Measurements from ENCODE around the gene XYLB.
A peak's percentile ranks its signal among the peaks of the same experiment; 100 is the strongest.
"Not testable (repeated sequence)": the region's sequence is repeated elsewhere in the genome, so short reads cannot be mapped to it uniquely, and the experiment has no call there.

The XYLB gene

GRCh38 chr3:38346587-38347410 lies at the start of gene XYLB:
Gene XYLB (plus strand): TSS chr3:38346785. CDS start chr3:38346869, 84 bp downstream.
- DNase-seq (ENCODE audit: low read depth) = peak; percentile 67

GRCh38 chr3:38297053-38297452 lies 49.5 kb upstream of the XYLB start:
- not testable (repeated sequence) for DNase-seq (ENCODE audit: low read depth)

GRCh38 chr3:38297537-38297936 lies 49.0 kb upstream of the XYLB start:
- no peak for DNase-seq (ENCODE audit: low read depth)

GRCh38 chr3:38297947-38298711 lies 48.5 kb upstream of the XYLB start:
- peak; percentile 25 for DNase-seq (ENCODE audit: low read depth)

- DNase-seq (ENCODE audit: low read depth) = no peak
Observed at GRCh38 chr3:38306941-38307340, 39.6 kb upstream of the XYLB start.

- DNase-seq (ENCODE audit: low read depth) = no peak
Observed at GRCh38 chr3:38307599-38307998, 39.0 kb upstream of the XYLB start.

- DNase-seq (ENCODE audit: low read depth) = no peak
Observed at GRCh38 chr3:38308456-38308855, 38.1 kb upstream of the XYLB start.

- DNase-seq (ENCODE audit: low read depth) = no peak
Observed at GRCh38 chr3:38311476-38311875, 35.1 kb upstream of the XYLB start.

DNA sequence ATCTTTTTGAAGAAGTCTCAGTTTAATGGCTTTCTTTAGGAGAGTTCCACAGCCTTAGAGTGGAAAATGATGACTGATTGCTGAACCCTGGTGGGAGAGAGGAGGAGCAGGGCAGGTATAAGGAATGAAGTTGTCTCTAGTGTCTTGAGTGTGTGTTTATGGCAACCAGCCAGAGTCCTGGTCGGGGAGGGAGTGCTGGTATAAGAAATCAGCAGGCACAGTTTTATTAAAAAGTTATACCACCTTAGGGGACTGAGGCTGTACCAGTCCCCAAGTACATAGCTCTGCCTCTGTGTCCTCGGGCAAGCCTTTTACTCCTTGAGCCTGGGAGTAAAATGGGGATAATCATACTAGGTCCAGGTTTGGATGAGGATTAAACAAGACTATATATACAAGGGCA lies 34.6 kb upstream of the XYLB start:
- DNase-seq (ENCODE audit: low read depth) = no peak

GRCh38 chr3:38312356-38312755 lies 34.2 kb upstream of the XYLB start:
- DNase-seq (ENCODE audit: low read depth) = no peak

GRCh38 chr3:38313263-38313662 lies 33.3 kb upstream of the XYLB start:
- DNase-seq (ENCODE audit: low read depth) = no peak

DNA sequence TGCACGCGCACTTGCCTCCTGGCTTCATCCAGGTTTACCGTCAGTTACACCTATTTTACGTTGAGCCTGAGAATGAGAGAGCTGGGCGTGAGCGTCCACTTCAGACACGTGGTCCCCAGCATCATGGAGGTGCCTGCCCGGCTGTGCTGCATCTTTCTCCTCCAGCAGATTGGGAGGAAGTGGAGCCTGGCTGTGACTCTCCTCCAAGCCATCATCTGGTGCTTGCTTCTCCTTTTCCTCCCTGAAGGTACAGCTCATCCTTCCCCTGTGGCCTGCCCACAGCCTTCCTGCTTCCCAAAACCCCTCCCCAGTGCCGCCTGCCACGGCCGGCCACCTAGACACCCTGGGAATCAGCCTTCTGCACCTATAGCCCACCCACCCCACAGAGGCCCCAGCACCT lies 32.9 kb upstream of the XYLB start:
- no peak for DNase-seq (ENCODE audit: low read depth)

GRCh38 chr3:38314112-38314763 lies 32.3 kb upstream of the XYLB start:
- no peak for DNase-seq (ENCODE audit: low read depth)

DNA sequence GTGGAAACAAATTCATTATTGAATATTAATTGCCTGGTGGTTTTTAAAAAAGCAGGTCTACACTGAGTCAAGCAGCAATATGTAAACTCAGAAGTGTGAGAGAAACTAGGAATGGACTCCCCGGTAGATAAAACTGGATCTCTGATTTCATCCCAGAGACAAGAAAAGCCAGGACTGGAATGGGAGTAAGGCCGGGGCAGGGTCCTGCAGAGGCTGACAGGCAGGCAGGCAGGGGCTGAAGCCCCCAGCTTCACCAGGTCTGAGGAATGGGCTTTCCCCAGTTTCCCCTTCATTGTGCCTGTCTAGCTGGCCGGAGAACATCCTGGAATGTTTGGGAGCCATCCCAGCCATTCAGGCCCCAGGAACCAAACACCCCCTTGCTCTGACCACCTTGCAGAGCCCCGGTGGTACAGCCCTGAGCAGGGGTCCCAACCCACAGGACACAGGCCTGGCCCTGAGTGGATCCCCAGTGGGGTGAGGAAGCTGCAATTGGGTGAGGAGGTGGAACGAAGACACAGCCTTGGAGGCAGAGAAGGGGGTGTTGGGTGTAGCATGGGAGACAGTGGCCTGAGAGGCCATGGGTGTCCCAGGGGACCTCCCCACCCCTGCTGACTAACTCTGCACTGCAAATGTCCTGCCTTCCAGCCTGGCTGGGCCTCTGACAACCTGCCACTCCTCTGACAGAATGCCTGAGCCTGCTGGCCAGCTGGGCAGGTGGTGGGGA lies 31.7 kb upstream of the XYLB start:
- DNase-seq (ENCODE audit: low read depth) = no peak

DNA sequence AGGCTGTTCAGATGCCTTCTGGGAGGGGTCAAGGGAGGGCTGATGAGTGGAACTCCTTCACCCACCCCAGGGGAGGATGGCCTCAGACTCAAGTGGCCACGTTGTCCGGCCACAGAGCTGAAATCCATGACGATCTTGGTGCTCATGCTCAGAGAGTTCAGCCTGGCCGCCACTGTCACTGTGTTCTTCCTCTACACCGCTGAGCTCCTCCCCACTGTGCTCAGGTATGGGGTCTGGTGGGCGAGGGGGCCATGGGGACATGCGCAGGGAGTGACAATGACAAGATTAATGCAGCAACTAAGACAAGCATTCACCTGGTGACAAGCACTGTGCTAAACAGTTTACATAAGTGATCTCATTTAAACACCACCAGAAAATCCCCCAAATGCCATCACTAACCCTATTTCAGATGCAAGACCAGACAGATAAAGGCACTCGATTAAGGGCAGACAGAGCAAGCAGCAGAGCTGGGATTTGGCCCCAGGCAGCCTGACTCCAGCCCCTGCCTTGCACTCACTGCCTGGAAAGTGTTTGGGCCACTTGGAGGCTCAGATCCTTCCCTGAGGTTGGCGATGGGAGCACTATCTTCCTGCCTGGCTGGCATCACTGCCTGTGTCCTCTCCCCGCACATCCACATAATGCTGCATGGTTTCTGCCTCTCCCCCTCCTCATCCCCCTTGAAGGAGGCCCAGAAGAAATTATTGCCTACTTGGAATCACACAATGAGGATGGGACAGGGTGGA lies 30.9 kb upstream of the XYLB start:
- no peak for DNase-seq (ENCODE audit: low read depth)

- no peak for DNase-seq (ENCODE audit: low read depth)
Observed at GRCh38 chr3:38316356-38317191, 30.0 kb upstream of the XYLB start.

DNA sequence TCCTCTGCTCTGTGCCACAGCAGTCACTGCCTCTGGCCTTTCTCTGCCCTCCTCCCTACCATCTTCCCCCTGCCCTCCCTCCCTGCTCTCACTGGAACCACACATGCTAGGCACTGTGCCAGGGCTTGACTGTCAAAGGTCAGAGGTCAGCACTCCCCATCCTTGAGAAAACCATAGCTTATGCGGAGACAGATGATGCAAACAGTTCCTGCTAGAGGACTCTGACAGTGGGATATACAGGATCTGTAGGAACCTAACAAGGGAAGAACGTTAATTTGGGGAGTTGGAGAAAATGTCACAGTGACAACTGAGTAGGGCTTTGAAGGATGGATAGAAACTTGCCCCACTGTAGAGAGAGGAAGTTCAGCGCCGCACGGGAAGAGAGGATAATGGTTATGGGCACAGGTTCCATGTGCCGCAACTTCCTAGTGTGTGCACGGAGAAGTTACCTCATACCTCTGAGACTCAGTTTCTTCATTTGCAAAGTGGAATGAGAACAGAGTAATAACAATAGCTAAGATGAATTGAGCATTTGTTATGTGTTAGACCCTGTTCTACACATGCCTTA lies 29.3 kb upstream of the XYLB start:
- peak; percentile 50 for DNase-seq (ENCODE audit: low read depth)

- DNase-seq (ENCODE audit: low read depth) = no peak
Observed at GRCh38 chr3:38318766-38319671, 27.6 kb upstream of the XYLB start.

GRCh38 chr3:38320638-38321037 lies 25.9 kb upstream of the XYLB start:
- DNase-seq (ENCODE audit: low read depth) = not testable (repeated sequence)

All from amniotic epithelial cell (primary cell).